ENCODE measurements around the gene SNPH. TPM values are rescaled to one million over a fixed set of nuclear protein-coding genes. Genes with fewer than 3 reads are reported as not detected.

Gene SNPH
- total and polyA plus RNA-seq, 4 donors, result 0.04 to 0.50 (median 0.21) TPM

- TF ChIP-seq CTCF (IDR thresholded peaks at IDR 0.05; ENCODE audit: low read depth, low read length, missing input control) (no peak), HNF4A (conservative IDR thresholded peaks at IDR 0.05) (no peak), JUND (IDR thresholded peaks at IDR 0.05) (no peak), TAF1 (conservative IDR thresholded peaks at IDR 0.05) (no peak), FOXA1 (IDR thresholded peaks at IDR 0.05) (no peak), YY1 (IDR thresholded peaks at IDR 0.05) (no peak), FOXA2 (IDR thresholded peaks at IDR 0.05) (no peak)
Observed at GRCh38 chr20:1278993-1279392, 12.9 kb downstream of the SNPH start (continued).

GRCh38 chr20:1280195-1281102 is 14.4 kb downstream of the SNPH start:
- no peaks in the 10 kb centered on the region for H3K9me3 ChIP-seq (ENCODE audit: control insufficient read depth in 4 of 4, low read length in 3 of 4)
- no peaks in the 10 kb centered on the region for H3K36me3 ChIP-seq (ENCODE audit: control insufficient read depth in 4 of 4, insufficient read depth in 3 of 4, low read depth in 1 of 4, low read length in 3 of 4)
- 88% methylated on average over 6 of the region's 6 CpGs for WGBS
- DNase-seq (ENCODE audit: low spot score), result no peak
- H3K9ac ChIP-seq (ENCODE audit: low read depth in 1 of 2, low read length in 2 of 2), result no peak overlapping the region
- TF ChIP-seq FOXA2 (IDR thresholded peaks at IDR 0.05) (no peak), REST (IDR thresholded peaks at IDR 0.05) (no peak), CTCF (IDR thresholded peaks at IDR 0.05; ENCODE audit: low read depth, low read length, missing input control) (no peak), TAF1 (conservative IDR thresholded peaks at IDR 0.05) (no peak), YY1 (IDR thresholded peaks at IDR 0.05) (no peak), HNF4G (IDR thresholded peaks at IDR 0.05) (no peak), NR2F2 (IDR thresholded peaks at IDR 0.05) (no peak), FOXA1 (IDR thresholded peaks at IDR 0.05) (no peak), HNF4A (conservative IDR thresholded peaks at IDR 0.05) (no peak)
- H3K4me1 ChIP-seq (ENCODE audit: control insufficient read depth in 4 of 4, insufficient read depth in 4 of 4, low read length in 3 of 4), result peaks cover 0 to 6% (median 2%) of the 10 kb centered on the region in 4 donors
- H3K27ac ChIP-seq (ENCODE audit: low read depth in 1 of 2, low read length in 2 of 2), result no peak overlapping the region
- no peaks in the 10 kb centered on the region for H3K27me3 ChIP-seq (ENCODE audit: control insufficient read depth in 4 of 4, insufficient read depth in 4 of 4, low read length in 3 of 4)
- H3K4me3 ChIP-seq (ENCODE audit: low read depth in 1 of 3, low read length in 3 of 3), result no peak overlapping the region

Measured in liver (tissue), 9 donors.